Breast epithelium (tissue), 3 donors: Measurements from ENCODE around the gene DACT2.

Experiments used
- POLR2A ChIP-seq: fragments of 450-650 bp; IDR thresholded peaks from one replicate; pipeline ENCODE4 v1.6.1; 2016; ENCODE audit warnings: antibody characterized with exemption, mild to moderate bottlenecking, moderate library complexity
- POLR2AphosphoS5 ChIP-seq, 3 donors: sonication (generic); formaldehyde crosslinking; IDR thresholded peaks; one replicate each; pipeline ENCODE4 v1.6.1; 2017; ENCODE audit warnings: antibody characterized with exemption in 3 of 3
- TF ChIP-seq, protein P1 (sequence below), 3 donors: fragments of 450-650 bp; IDR thresholded peaks; one replicate each; pipeline ENCODE4 v1.5.1; 2016 to 2017; ENCODE audit warnings: antibody characterized with exemption in 3 of 3, mild to moderate bottlenecking in 3 of 3, moderate library complexity in 3 of 3

DNA sequence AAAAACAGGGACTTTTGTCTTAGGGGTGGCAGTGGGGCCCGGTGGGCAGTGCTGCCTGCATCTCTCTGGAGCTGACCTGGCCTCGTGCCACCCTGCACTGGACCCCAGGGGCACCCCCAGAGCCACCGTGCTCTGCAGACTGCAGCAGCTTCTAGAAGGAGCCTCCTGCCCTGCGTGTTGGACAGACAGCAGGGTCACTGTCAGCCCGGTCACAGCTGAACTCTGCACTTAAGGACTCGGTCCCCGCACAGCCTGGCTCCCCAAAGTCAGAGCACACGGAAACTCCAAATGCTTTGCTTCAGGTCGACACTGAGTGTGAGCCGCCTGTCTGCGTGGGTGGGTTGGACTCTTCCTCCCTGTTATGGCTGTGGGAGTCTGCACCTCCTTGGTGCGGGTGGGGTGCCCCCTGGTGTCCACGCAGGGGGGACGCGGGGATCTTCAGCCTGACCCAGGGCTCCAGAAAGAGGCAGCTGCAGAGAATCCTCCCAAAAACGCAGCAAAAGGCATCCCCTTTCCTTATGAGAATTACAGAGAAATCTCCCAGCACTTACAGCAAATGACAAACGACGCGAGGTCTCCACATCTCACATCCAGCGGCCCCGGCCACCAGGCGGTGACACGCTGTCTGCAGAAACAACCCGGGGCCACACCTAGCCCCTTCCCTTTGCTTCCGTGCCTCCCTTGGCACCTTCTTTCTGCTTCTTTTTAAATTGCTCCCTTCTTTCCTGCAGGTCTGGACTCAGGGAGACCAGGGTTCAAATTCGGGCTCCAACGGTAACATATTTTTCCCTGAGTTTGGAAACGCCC lies 36.3 kb upstream of the DACT2 start:
- TF ChIP-seq, protein P1, sequence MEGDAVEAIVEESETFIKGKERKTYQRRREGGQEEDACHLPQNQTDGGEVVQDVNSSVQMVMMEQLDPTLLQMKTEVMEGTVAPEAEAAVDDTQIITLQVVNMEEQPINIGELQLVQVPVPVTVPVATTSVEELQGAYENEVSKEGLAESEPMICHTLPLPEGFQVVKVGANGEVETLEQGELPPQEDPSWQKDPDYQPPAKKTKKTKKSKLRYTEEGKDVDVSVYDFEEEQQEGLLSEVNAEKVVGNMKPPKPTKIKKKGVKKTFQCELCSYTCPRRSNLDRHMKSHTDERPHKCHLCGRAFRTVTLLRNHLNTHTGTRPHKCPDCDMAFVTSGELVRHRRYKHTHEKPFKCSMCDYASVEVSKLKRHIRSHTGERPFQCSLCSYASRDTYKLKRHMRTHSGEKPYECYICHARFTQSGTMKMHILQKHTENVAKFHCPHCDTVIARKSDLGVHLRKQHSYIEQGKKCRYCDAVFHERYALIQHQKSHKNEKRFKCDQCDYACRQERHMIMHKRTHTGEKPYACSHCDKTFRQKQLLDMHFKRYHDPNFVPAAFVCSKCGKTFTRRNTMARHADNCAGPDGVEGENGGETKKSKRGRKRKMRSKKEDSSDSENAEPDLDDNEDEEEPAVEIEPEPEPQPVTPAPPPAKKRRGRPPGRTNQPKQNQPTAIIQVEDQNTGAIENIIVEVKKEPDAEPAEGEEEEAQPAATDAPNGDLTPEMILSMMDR (IDR thresholded peaks at IDR 0.05): peak; percentile 32 to 64 (median 63)
- TF ChIP-seq POLR2AphosphoS5 (IDR thresholded peaks at IDR 0.05) (no peak), POLR2A (no peak)
